Measurements from ENCODE around the gene CACTIN. TPM values are rescaled to one million over a fixed set of nuclear protein-coding genes. Genes with fewer than 3 reads are reported as not detected.

CACTIN gene
- total RNA-seq, 6 donors from 2014 or later, result 21.5 to 97.4 (median 25.5) TPM

DNA sequence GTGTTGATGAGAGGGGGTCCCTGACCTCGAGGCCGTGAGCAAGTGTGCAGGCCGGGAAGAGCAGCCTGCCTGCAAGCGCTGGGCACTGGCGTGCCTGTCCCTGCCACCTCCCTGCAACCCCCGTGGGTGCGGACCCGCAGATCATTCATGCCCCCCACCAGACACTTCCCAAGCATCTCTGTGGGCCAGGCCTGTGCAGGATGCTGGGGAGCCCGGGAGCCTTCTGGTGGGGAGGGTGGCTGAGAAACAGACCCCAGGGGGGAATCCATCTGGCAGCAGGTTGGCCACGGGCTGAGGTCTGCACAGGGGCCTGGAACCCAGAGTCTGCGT is 18.4 kb upstream of the CACTIN start:
- no peak for TF ChIP-seq POLR2AphosphoS5 (IDR thresholded peaks at IDR 0.05)
- TF ChIP-seq, protein P1, sequence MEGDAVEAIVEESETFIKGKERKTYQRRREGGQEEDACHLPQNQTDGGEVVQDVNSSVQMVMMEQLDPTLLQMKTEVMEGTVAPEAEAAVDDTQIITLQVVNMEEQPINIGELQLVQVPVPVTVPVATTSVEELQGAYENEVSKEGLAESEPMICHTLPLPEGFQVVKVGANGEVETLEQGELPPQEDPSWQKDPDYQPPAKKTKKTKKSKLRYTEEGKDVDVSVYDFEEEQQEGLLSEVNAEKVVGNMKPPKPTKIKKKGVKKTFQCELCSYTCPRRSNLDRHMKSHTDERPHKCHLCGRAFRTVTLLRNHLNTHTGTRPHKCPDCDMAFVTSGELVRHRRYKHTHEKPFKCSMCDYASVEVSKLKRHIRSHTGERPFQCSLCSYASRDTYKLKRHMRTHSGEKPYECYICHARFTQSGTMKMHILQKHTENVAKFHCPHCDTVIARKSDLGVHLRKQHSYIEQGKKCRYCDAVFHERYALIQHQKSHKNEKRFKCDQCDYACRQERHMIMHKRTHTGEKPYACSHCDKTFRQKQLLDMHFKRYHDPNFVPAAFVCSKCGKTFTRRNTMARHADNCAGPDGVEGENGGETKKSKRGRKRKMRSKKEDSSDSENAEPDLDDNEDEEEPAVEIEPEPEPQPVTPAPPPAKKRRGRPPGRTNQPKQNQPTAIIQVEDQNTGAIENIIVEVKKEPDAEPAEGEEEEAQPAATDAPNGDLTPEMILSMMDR (IDR thresholded peaks at IDR 0.05), result no peak
- TF ChIP-seq POLR2A (IDR thresholded peaks at IDR 0.05), result no peak
- no peak for TF ChIP-seq EP300 (IDR thresholded peaks at IDR 0.05)
- Histone ChIP-seq H3K27me3 (no peaks in the 10 kb centered on the region), H3K36me3 (peaks cover under 1 to 87% (median 57%) of the 10 kb centered on the region in 4 donors), H3K4me3 (no peak overlapping the region), H3K27ac (no peak overlapping the region), H3K4me1 (no peaks in the 10 kb centered on the region), H3K9me3 (no peaks in the 10 kb centered on the region)
- WGBS, 2 donors, result 78% methylated on average over 8 of the region's 11 CpGs; no CpG with 5 or more reads in 1 of the 2 donors
- peak in 1 of 2 donors; percentile 6 for ATAC-seq (ENCODE audit: low FRiP score in 2 of 2)
- peak in 1 of 2 donors; percentile 59 for DNase-seq

DNA sequence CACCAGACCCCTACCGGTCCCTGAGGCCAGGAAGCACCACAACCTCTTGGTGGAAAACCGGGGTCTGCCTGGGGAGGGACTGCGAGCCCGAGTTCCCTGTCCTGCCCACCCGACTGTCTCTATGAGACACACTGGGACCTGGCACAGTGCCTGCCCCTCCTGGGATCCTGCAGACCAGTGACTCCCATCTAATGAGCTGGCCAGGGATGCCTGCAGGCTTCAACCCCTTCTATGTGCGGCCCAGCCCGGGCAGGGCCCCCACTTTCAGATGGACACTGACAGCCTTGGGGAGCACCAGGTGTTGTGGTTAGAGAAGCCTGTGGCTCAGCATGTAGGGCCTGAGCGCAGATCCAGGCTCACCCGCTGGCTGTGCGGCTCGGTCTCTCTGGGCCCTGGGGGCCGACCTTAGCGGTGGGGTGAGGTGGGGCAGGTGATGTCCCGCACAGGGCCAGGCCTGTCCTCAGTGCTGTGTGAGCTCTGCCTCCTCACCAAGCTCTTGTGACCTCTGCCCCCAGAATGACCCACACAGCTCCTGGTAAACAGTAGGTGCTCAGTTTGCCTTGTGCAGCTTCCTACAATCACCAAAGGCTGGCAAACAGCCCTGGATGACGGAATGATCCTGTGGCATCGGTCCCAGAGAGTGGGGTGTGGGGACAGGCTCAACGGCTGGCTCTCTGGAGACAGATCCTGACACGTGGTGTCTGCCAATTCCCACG is 17.9 kb upstream of the CACTIN start:
- Histone ChIP-seq H3K9me3 (no peaks in the 10 kb centered on the region), H3K4me1 (no peaks in the 10 kb centered on the region), H3K27ac (no peak overlapping the region), H3K4me3 (no peak overlapping the region), H3K27me3 (no peaks in the 10 kb centered on the region), H3K36me3 (peaks cover 6 to 89% (median 62%) of the 10 kb centered on the region in 4 donors)
- TF ChIP-seq, protein P1 (IDR thresholded peaks at IDR 0.05), result no peak
- TF ChIP-seq POLR2A (IDR thresholded peaks at IDR 0.05), result no peak
- TF ChIP-seq EP300 (IDR thresholded peaks at IDR 0.05), result no peak
- no peak for TF ChIP-seq POLR2AphosphoS5 (IDR thresholded peaks at IDR 0.05)
- DNase-seq (peak in 1 of 2 donors; percentile 62), ATAC-seq (ENCODE audit: low FRiP score in 2 of 2) (no peak)
- WGBS, 2 donors, result 83% methylated on average over 13 of the region's 19 CpGs; no CpG with 5 or more reads in 1 of the 2 donors

DNA sequence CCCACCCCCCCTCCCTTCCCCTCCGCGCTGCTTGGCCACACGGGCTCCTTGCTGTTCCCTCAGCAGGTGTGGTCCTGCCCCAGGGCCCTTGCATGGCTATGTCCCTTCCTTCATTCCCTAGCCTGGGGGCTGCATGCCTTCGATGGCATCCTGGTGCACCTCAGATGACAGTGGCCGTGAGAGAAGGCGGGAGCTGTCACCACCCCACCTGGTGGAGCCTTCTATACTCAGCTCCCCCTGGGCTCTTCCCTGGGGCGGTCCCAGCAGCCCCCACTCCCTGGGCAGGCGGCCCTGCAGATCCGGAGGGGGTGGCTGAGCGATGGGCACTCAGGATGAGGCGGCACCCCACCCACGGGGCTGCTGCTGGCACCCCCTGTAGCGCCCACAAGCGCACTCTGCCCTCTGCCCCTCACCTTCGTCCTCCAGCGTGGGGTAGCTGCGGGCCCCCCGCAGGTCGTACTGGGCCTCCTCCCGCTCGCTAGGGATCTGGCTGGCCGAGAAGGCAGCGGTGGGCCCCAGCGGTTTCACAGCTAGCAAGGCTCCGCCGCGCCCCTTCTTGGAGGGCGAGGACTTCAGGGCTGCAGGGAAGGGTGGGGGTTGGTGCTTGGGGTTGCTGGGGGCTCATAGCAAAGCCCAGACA is 17.2 kb upstream of the CACTIN start:
- H3K27ac ChIP-seq, result no peak overlapping the region
- ATAC-seq (ENCODE audit: low FRiP score in 2 of 2) (no peak), DNase-seq (peak in 1 of 2 donors; percentile 79)
- H3K4me3 ChIP-seq, result no peak overlapping the region
- H3K36me3 ChIP-seq, result peaks cover 7 to 96% (median 69%) of the 10 kb centered on the region in 4 donors
- 97 to 98% methylated on average over 12 to 18 of the region's 28 CpGs for WGBS, 2 donors
- no peaks in the 10 kb centered on the region for H3K4me1 ChIP-seq
- TF ChIP-seq POLR2A (IDR thresholded peaks at IDR 0.05), result no peak
- no peaks in the 10 kb centered on the region for H3K27me3 ChIP-seq
- H3K9me3 ChIP-seq, result no peaks in the 10 kb centered on the region

DNA sequence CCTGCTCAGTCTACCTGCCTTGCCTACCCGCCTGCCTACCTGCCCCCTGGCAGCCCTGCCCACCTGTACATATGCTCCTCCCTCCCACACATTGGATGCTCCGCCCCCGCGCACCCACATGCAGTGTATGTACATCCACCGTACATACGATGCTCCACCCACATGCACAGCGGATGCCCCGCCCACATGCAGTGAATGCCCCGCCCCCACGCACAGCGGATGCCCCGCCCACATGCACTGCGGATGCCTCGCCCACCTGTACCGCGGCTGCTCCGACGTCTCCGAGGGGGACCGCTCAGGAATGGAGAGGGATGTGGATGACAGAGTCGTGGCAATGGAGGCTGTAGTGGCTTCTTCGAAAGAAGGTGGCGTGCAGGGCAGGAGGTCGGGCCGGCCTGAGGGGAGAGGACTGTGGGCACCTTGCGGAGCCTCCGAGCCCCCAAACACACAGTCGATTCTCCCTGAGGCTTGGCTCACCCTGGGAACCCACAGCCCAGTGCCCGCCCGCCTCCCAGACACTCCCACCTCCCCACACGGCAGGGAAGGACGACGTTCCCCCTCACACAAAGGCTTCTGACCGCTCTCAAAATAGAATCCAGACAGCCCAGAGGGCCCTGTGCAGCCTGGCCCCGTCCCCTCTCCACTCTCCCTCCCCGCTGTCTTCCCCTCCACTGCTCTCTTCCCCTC is 16.5 kb upstream of the CACTIN start:
- Histone ChIP-seq H3K9me3 (no peaks in the 10 kb centered on the region), H3K27ac (no peak overlapping the region), H3K36me3 (peaks cover 7 to 97% (median 69%) of the 10 kb centered on the region in 4 donors), H3K4me1 (no peaks in the 10 kb centered on the region), H3K27me3 (no peaks in the 10 kb centered on the region), H3K4me3 (no peak overlapping the region)
- TF ChIP-seq, protein P1 (IDR thresholded peaks at IDR 0.05), result no peak
- TF ChIP-seq EP300 (IDR thresholded peaks at IDR 0.05) (no peak), POLR2AphosphoS5 (IDR thresholded peaks at IDR 0.05) (no peak), POLR2A (IDR thresholded peaks at IDR 0.05) (no peak)
- 90 to 91% methylated on average over 32 to 34 of the region's 36 CpGs for WGBS, 2 donors
- ATAC-seq (ENCODE audit: low FRiP score in 2 of 2) (peak in 1 of 2 donors; percentile 9), DNase-seq (peak in 1 of 2 donors; percentile 84)

DNA sequence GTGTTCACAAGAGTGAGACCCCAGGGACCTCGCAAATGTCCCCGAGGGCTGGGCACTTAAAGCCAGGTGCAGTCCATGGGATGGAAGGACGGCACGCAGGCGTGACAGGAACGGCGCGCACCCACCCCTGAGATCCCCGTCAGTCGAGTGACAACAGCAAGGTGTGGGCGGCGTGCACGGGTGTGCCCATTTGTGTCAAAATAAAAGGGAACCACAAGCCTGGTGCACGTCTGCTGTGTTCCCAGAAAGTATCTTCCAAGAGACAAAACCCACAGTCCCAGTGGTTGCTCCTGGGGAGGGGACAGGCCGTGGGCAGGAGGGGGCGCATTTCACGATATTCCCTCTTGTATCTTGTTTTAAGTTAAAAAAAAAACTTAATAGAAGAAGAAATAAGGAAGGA is 15.7 kb upstream of the CACTIN start:
- Histone ChIP-seq H3K36me3 (peaks cover 7 to 98% (median 72%) of the 10 kb centered on the region in 4 donors), H3K4me1 (no peaks in the 10 kb centered on the region), H3K4me3 (no peak overlapping the region), H3K27ac (no peak overlapping the region), H3K27me3 (no peaks in the 10 kb centered on the region), H3K9me3 (no peaks in the 10 kb centered on the region)
- TF ChIP-seq POLR2A (IDR thresholded peaks at IDR 0.05), result no peak
- no peak for TF ChIP-seq POLR2AphosphoS5 (IDR thresholded peaks at IDR 0.05)
- TF ChIP-seq, protein P1 (IDR thresholded peaks at IDR 0.05), result no peak
- TF ChIP-seq EP300 (IDR thresholded peaks at IDR 0.05), result no peak
- ATAC-seq (ENCODE audit: low FRiP score in 2 of 2), result no peak
- 88 to 92% methylated on average over 17 of the region's 17 CpGs for WGBS, 2 donors
- DNase-seq, result peak in 1 of 2 donors; percentile 49
